Measurements from ENCODE around the gene CCDC116. TPM values are rescaled to one million over a fixed set of nuclear protein-coding genes. Genes with fewer than 3 reads are reported as not detected.

Gene CCDC116
- total and polyA plus RNA-seq, 11 donors = 0.18 to 1.3 (median 0.26) TPM; not detected in 4

DNA sequence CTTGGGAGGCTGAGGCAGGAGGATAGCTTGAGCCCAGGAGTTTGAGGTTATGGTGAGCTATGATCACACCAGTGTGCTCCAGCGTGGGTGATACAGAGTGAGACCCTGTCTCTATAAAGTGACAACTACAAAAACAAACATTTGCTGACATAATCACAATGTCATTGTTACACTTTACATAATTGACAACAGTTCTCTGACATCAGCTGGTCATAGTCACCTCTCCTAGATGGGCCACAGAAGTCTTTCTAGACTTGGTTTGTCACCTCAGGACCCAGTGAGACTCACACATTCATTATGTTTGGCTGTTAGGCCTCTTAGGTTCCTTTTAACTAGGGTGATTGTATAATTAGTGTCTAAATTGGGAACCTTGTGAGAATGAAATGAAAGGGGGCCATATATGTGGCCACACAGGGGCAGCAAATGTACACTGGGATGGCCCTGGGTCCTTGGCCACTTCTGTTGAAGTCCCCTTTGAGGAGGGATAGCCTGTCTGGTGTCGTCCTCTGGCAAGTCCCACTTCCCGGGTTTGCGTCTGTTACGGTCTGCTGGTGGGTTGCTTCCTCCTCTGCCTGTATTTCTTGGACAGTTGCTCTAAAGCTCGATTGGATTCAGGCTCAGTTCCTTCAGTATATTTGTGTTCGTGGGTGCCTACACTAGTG lies 27.4 kb downstream of the CCDC116 start:
- TF ChIP-seq, protein P1, sequence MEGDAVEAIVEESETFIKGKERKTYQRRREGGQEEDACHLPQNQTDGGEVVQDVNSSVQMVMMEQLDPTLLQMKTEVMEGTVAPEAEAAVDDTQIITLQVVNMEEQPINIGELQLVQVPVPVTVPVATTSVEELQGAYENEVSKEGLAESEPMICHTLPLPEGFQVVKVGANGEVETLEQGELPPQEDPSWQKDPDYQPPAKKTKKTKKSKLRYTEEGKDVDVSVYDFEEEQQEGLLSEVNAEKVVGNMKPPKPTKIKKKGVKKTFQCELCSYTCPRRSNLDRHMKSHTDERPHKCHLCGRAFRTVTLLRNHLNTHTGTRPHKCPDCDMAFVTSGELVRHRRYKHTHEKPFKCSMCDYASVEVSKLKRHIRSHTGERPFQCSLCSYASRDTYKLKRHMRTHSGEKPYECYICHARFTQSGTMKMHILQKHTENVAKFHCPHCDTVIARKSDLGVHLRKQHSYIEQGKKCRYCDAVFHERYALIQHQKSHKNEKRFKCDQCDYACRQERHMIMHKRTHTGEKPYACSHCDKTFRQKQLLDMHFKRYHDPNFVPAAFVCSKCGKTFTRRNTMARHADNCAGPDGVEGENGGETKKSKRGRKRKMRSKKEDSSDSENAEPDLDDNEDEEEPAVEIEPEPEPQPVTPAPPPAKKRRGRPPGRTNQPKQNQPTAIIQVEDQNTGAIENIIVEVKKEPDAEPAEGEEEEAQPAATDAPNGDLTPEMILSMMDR (IDR thresholded peaks at IDR 0.05) = no peak
- no peak for TF ChIP-seq POLR2A (IDR thresholded peaks at IDR 0.05)

DNA sequence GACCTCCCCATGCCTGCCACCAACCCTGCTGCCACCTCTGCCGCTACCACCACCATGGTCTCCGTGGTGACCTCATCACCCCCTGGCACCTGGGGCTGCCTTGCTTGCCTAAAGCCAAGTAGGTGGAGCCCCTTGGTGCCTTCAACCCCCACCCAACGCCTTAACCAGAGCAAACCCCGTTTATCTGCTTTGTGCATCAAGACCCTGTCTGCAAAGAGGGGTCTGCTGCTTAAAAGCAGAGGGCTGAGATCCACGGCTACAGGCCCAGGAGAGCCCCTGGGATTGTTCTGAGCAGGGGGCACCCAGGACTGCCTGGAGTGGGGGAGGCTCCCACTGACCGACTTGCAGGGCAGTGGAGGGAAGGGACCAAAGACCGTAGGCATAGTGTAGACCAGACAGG lies 28.3 kb downstream of the CCDC116 start:
- intact Hi-C loops (cut with DNase I) = no loop called here
- Histone ChIP-seq H3K27ac (no peak overlapping the region), H3K9me3 (no peaks in the 10 kb centered on the region), H3K27me3 (peaks cover 0 to 7% (median 0%) of the 10 kb centered on the region in 9 donors), H3K36me3 (no peaks in the 10 kb centered on the region), H3K4me3 (no peak overlapping the region), H3K4me1 (peaks cover 0 to 19% (median 7%) of the 10 kb centered on the region in 12 donors)
- 79 to 85% (median 80%) methylated on average over 7 of the region's 7 CpGs for WGBS, 4 donors
- no peak for ATAC-seq
- no peak for TF ChIP-seq POLR2A (IDR thresholded peaks at IDR 0.05)
- TF ChIP-seq, protein P1 (IDR thresholded peaks at IDR 0.05) = no peak
- no peak for DNase-seq

More for the DNA sequence above, 27.4 kb downstream of the CCDC116 start:
- Histone ChIP-seq H3K36me3 (no peaks in the 10 kb centered on the region), H3K27ac (no peak overlapping the region), H3K4me1 (peaks cover 0 to 14% (median 5%) of the 10 kb centered on the region in 12 donors), H3K9me3 (no peaks in the 10 kb centered on the region), H3K27me3 (peaks cover 0 to 7% (median 0%) of the 10 kb centered on the region in 9 donors), H3K4me3 (no peak overlapping the region)
- DNase-seq (no peak), ATAC-seq (no peak)
- intact Hi-C loops (cut with DNase I) = no loop called here
- 70 to 76% (median 73%) methylated on average over 7 of the region's 7 CpGs for WGBS, 4 donors

DNA sequence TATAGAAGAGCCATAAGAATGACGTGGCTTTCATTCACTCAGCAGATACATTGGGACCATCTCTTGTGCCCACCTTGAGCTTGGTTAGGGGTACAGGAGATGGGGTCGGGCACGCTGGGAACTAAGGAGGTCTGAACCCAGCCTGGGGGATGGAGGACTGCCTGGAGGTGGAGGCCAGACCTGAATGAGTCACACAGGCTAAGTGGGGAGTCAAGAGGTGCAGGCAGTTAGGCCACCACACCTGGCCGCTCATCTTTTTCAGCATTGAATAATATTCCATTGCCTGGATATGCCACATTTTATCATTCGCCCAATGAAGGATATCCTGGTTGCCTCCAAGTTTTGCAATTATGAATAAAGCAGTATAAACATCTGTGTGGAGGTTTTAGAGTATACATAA lies 29.4 kb downstream of the CCDC116 start:
- intact Hi-C loops (cut with DNase I) = no loop called here
- no peak for TF ChIP-seq POLR2A (IDR thresholded peaks at IDR 0.05)
- no peak for ATAC-seq
- DNase-seq = no peak
- peaks cover 0 to 25% (median 9%) of the 10 kb centered on the region in 12 donors for H3K4me1 ChIP-seq
- no peaks in the 10 kb centered on the region for H3K9me3 ChIP-seq
- H3K27ac ChIP-seq = no peak overlapping the region
- H3K36me3 ChIP-seq = no peaks in the 10 kb centered on the region
- H3K27me3 ChIP-seq = peaks cover 0 to 4% (median 0%) of the 10 kb centered on the region in 9 donors
- no peak overlapping the region for H3K4me3 ChIP-seq
- WGBS, 4 donors = 92 to 96% (median 95%) methylated on average over 5 of the region's 5 CpGs

DNA sequence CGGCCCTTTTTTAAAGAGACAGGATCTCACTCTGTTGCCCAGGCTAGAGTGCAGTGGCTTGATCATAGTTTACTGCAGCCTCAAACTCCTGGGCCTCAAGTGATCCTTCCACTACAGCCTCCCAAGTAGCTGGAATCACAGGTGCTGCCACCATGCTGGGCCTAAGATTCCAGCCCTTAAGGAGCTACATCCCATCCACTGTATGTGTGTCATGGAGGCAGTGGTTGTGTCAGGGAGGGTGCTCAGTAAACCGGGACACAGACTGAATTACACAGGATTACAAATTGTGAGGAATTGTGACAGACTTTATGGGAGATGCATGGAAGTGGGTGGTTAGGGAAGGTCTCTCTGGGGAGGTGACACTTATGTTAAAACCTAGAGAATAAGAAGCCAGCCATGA lies 31.2 kb downstream of the CCDC116 start:
- Histone ChIP-seq H3K27me3 (no peaks in the 10 kb centered on the region), H3K4me1 (peaks cover 0 to 21% (median 7%) of the 10 kb centered on the region in 12 donors), H3K36me3 (no peaks in the 10 kb centered on the region), H3K4me3 (no peak overlapping the region), H3K27ac (no peak overlapping the region), H3K9me3 (no peaks in the 10 kb centered on the region)
- WGBS, 4 donors = 89 to 98% (median 91%) methylated on average over 2 of the region's 2 CpGs
- ATAC-seq (no peak), DNase-seq (no peak)
- no peak for TF ChIP-seq POLR2A (IDR thresholded peaks at IDR 0.05)
- TF ChIP-seq, protein P1 (IDR thresholded peaks at IDR 0.05) = no peak
- intact Hi-C loops (cut with DNase I) = no loop called here
